ENCODE results near the gene HS2ST1. TPM values are rescaled to one million over a fixed set of nuclear protein-coding genes. Genes with fewer than 3 reads are reported as not detected.

HS2ST1 gene
- total and polyA plus RNA-seq, 2 donors (not counting 1 experiment from before 2014, with no cell fraction given) = 19.2 to 22.5 TPM

GRCh38 chr1:87053446-87053845, 139.0 kb downstream of the HS2ST1 start:
- Histone ChIP-seq H3K36me3 (ENCODE audit: control insufficient read depth, insufficient read depth, low read length) (no peaks in the 10 kb centered on the region), H3K4me3 (replicated peaks in 1 of 4; ENCODE audit: control extremely low read depth in 1 of 4, insufficient read depth in 1 of 4, low read depth in 3 of 4, low read length in 4 of 4) (no peak overlapping the region), H3K9me3 (ENCODE audit: control insufficient read depth, insufficient read depth, low read depth, low read length) (no peaks in the 10 kb centered on the region), H3K27ac (ENCODE audit: insufficient read depth, low read length) (no peak overlapping the region), H4K20me1 (ENCODE audit: control insufficient read depth, extremely low read depth, insufficient read depth, low read length) (no peaks in the 10 kb centered on the region), H3K79me2 (ENCODE audit: control insufficient read depth, insufficient read depth, low read length) (no peaks in the 10 kb centered on the region), H2AFZ (ENCODE audit: low read length) (no peak overlapping the region), H3K4me2 (ENCODE audit: extremely low read depth, insufficient read depth, low read length) (no peak overlapping the region), H3K27me3 (ENCODE audit: control insufficient read depth, insufficient read depth, low read length) (no peaks in the 10 kb centered on the region), H3K4me1 (ENCODE audit: control insufficient read depth, extremely low read depth, insufficient read depth, low read length) (no peaks in the 10 kb centered on the region), H3K9ac (ENCODE audit: insufficient read depth, low read length) (no peak overlapping the region)
- peak in 1 of 2 donors; percentile 17 for DNase-seq (ENCODE audit: low read depth in 2 of 2)
- TF ChIP-seq EZH2 (IDR thresholded peaks at IDR 0.05; ENCODE audit: low read length, missing control alignments) (no peak), CTCF (conservative IDR thresholded peaks at IDR 0.05 in 1 of 2, IDR thresholded peaks at IDR 0.05 in 1 of 2; ENCODE audit: low read depth in 1 of 2, low read length in 2 of 2) (no peak)

- H2AFZ ChIP-seq (ENCODE audit: low read length) = no peak overlapping the region
- no peak overlapping the region for H3K4me2 ChIP-seq (ENCODE audit: extremely low read depth, insufficient read depth, low read length)
- no peaks in the 10 kb centered on the region for H3K4me1 ChIP-seq (ENCODE audit: control insufficient read depth, extremely low read depth, insufficient read depth, low read length)
- H3K79me2 ChIP-seq (ENCODE audit: control insufficient read depth, insufficient read depth, low read length) = no peaks in the 10 kb centered on the region
- DNase-seq (ENCODE audit: low read depth in 2 of 2) = no peak
- H3K27me3 ChIP-seq (ENCODE audit: control insufficient read depth, insufficient read depth, low read length) = no peaks in the 10 kb centered on the region
- H3K9me3 ChIP-seq (ENCODE audit: control insufficient read depth, insufficient read depth, low read depth, low read length) = no peaks in the 10 kb centered on the region
- no peaks in the 10 kb centered on the region for H3K36me3 ChIP-seq (ENCODE audit: control insufficient read depth, insufficient read depth, low read length)
- H4K20me1 ChIP-seq (ENCODE audit: control insufficient read depth, extremely low read depth, insufficient read depth, low read length) = no peaks in the 10 kb centered on the region
- H3K9ac ChIP-seq (ENCODE audit: insufficient read depth, low read length) = no peak overlapping the region
- no peak for TF ChIP-seq CTCF (conservative IDR thresholded peaks at IDR 0.05 in 1 of 2, IDR thresholded peaks at IDR 0.05 in 1 of 2; ENCODE audit: low read depth in 1 of 2, low read length in 2 of 2)
- no peak for TF ChIP-seq EZH2 (IDR thresholded peaks at IDR 0.05; ENCODE audit: low read length, missing control alignments)
- H3K27ac ChIP-seq (ENCODE audit: insufficient read depth, low read length) = no peak overlapping the region
- no peak overlapping the region for H3K4me3 ChIP-seq (replicated peaks in 1 of 4; ENCODE audit: control extremely low read depth in 1 of 4, insufficient read depth in 1 of 4, low read depth in 3 of 4, low read length in 4 of 4)
These were observed 142.5 kb downstream of the HS2ST1 start for GRCh38 chr1:87056974-87057373.

GRCh38 chr1:87058343-87058649, 143.9 kb downstream of the HS2ST1 start:
- H3K4me2 ChIP-seq (ENCODE audit: extremely low read depth, insufficient read depth, low read length) = peak overlapping the region; percentile 26
- no peaks in the 10 kb centered on the region for H3K36me3 ChIP-seq (ENCODE audit: control insufficient read depth, insufficient read depth, low read length)
- H2AFZ ChIP-seq (ENCODE audit: low read length) = no peak overlapping the region
- H3K9me3 ChIP-seq (ENCODE audit: control insufficient read depth, insufficient read depth, low read depth, low read length) = no peaks in the 10 kb centered on the region
- no peaks in the 10 kb centered on the region for H3K27me3 ChIP-seq (ENCODE audit: control insufficient read depth, insufficient read depth, low read length)
- H3K27ac ChIP-seq (ENCODE audit: insufficient read depth, low read length) = peak overlapping the region; percentile 1
- peak in 1 of 2 donors; percentile 13 for DNase-seq (ENCODE audit: low read depth in 2 of 2)
- H3K9ac ChIP-seq (ENCODE audit: insufficient read depth, low read length) = no peak overlapping the region
- no peaks in the 10 kb centered on the region for H3K4me1 ChIP-seq (ENCODE audit: control insufficient read depth, extremely low read depth, insufficient read depth, low read length)
- TF ChIP-seq EZH2 (IDR thresholded peaks at IDR 0.05; ENCODE audit: low read length, missing control alignments) (no peak), CTCF (conservative IDR thresholded peaks at IDR 0.05 in 1 of 2, IDR thresholded peaks at IDR 0.05 in 1 of 2; ENCODE audit: low read depth in 1 of 2, low read length in 2 of 2) (no peak)
- H4K20me1 ChIP-seq (ENCODE audit: control insufficient read depth, extremely low read depth, insufficient read depth, low read length) = no peaks in the 10 kb centered on the region
- no peaks in the 10 kb centered on the region for H3K79me2 ChIP-seq (ENCODE audit: control insufficient read depth, insufficient read depth, low read length)
- H3K4me3 ChIP-seq (replicated peaks in 1 of 4; ENCODE audit: control extremely low read depth in 1 of 4, insufficient read depth in 1 of 4, low read depth in 3 of 4, low read length in 4 of 4) = peak overlapping the region in 2 of 4 experiments; percentile 6 to 51
